GM18873 (cell line): ENCODE measurements around the gene CSNK1G2.

Experiments
- ATAC-seq: cut with Tn5 transposase; IDR thresholded peaks from one replicate; pipeline ENCODE4 v1.9.1; 2021; ENCODE audit warnings: mild to moderate bottlenecking, moderate library complexity, moderate number of reproducible peaks; ENCODE audit not compliant: unreplicated experiment, low FRiP score

The CSNK1G2 gene

GRCh38 chr19:1917926-1918325, 23.0 kb upstream of the CSNK1G2 start:
- ATAC-seq, result no peak

GRCh38 chr19:1918975-1919374, 22.0 kb upstream of the CSNK1G2 start:
- no peak for ATAC-seq

DNA sequence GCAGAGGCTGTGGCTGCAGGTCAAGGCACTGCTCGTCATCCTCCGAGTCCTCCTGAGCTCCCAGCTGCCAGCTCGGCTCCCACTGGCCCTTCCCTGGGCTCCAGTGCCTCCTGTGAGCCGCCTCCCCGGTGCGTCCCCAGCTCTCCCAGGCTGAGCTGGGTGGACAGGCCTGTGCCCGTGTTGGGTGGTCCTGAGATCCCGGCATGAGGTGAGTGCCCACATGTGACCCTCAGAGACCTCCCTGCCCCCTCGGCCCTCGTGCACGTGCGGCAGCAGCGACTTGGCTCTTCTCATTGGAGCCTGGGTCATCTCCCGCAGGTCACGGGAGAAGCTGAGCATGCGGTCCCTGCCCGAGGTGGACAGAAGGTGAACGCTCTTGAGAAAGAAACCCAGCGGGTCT, 20.3 kb upstream of the CSNK1G2 start:
- ATAC-seq, result no peak

GRCh38 chr19:1921326-1921725, 19.6 kb upstream of the CSNK1G2 start:
- no peak for ATAC-seq

DNA sequence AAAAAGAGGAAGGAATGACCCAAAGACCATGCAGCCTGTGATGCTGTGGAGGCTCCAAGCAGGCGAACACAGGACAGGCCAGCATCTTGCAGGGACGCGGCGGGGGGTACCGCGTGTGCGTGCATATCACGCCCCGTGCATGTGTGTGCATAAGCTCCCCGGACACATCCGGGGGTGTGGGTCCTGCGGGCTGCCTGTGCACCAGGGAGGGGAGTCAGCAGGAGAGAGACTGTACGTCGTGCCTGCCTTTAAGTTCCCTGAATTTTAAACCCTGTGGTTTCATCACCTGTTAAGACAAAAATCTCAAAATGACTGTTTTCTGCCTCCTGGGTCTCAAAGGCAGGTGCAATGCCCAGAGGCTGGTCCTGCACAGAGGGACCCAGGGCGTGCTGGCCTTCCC, 19.1 kb upstream of the CSNK1G2 start:
- no peak for ATAC-seq

DNA sequence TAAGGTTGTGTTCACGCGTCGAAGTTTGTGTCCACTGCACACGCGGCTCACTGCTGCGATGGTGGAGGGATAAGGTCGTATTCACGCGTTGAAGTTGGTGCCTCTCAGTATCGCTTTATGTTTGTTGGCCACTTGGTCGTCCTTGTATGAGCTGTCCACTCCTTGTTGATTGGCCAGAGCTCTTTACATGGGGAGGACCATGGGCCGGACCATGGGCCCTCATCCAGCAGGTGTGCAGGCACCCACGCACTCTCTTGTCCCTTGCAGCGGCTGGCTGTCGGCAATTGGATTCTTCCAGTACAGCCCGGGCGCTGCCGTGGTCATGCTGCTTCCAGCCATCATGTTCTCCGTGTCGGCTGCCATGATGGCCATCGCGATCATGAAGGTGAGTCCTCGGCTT, 18.2 kb upstream of the CSNK1G2 start:
- no peak for ATAC-seq

- no peak for ATAC-seq
These were observed 17.7 kb upstream of the CSNK1G2 start for GRCh38 chr19:1923319-1923718.

- no peak for ATAC-seq
These were observed 16.5 kb upstream of the CSNK1G2 start for GRCh38 chr19:1924320-1924961.

DNA sequence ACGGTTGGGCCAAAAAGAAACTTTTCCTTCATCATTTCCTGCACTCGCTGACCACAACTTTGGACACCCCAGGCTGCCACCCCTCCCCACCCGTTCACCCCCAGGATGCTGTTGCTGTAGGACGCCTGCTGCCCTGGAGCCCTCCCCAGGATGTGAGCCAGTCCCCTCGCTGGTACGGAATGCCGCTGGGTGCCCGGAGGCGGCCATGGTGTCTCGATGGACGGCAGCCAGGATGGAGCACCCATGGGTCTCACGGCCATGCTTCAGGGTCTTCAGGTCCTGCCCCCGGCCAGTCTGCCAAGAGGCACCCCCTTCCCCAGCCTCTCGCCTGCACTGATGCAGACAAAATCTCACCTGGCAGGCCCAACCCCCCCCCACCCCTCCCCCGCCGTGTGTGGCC, 15.4 kb upstream of the CSNK1G2 start:
- no peak for ATAC-seq

GRCh38 chr19:1929021-1929742, 11.8 kb upstream of the CSNK1G2 start:
- ATAC-seq, result no peak

GRCh38 chr19:1931445-1931844, 9.5 kb upstream of the CSNK1G2 start:
- no peak for ATAC-seq

DNA sequence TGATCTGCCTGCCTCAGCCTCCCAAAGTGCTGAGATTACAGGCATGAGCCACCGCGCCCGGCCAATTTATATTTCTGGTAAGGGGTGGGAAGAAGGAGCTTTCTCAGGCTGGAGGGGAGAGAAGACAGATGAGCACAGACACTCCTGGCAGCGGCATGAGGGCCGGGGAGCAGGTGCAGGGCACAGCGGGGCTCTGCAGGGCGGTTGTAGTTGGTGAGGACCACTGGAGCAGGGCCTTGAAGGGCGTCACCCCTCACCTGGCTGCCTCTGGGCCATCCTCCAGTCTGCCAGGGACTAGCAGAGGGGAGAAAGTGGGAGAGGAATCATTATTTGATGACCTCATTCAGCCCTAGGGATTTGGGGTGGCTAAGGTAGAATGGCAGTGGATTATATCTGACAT, 8.6 kb upstream of the CSNK1G2 start:
- ATAC-seq, result no peak

- ATAC-seq, result no peak
These were observed 7.7 kb upstream of the CSNK1G2 start for GRCh38 chr19:1933244-1933643.

GRCh38 chr19:1933942-1934341, 7.0 kb upstream of the CSNK1G2 start:
- no peak for ATAC-seq

DNA sequence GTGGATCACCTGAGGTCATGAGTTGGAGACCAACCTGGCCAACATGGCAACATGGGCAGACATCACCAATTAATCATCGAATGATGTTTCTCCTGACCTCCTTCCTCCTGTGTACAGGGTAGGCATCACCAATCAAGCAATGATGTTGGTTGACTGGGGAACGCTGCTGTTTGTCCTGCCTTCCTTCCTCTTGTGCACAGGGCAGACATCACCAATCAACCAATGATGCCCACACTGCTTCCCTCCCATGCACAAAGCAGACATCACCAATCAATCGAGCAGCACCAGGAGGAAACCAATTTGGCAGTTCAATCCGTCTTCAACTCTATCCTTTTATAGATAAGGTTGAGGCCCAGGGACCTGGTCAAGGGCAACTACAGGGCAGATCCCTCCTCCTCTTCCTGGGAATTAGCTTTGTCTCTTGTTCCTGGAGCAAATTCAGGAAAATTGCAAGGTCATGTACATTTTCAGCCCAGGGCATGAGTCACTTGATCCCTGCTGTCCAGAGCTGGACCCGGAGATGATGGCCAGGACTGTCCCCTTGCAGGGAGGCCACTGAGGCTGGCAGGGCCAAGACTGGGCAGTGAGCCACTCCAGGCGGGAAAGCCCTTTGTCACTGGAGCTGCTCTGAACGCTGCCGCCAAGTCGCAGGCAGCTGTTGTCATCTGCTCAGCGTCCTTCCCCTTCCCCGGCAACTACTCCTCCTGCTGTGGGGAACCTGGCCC, 5.3 kb upstream of the CSNK1G2 start:
- no peak for ATAC-seq

DNA sequence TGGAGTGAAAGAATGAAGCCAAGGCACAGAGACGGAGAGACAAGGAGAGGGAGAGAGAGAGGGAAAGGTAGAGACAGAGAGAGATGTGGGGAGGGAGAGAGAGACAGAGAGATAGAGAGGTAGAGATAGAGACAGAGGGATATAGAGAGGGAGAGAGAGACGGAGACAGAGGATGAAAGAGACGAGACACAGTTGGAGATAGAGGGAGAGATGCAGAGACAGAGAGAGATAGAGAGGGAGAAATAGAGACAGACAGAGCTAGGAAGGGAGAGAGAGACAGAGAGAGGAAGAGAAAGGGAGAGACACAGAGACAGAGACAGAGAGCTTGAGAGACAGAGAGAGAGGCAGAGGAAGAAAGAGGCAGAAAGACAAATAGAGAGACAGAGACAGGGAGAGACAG, 4.5 kb upstream of the CSNK1G2 start:
- no peak for ATAC-seq

- no peak for ATAC-seq
These were observed 3.9 kb upstream of the CSNK1G2 start for GRCh38 chr19:1936916-1937610.

DNA sequence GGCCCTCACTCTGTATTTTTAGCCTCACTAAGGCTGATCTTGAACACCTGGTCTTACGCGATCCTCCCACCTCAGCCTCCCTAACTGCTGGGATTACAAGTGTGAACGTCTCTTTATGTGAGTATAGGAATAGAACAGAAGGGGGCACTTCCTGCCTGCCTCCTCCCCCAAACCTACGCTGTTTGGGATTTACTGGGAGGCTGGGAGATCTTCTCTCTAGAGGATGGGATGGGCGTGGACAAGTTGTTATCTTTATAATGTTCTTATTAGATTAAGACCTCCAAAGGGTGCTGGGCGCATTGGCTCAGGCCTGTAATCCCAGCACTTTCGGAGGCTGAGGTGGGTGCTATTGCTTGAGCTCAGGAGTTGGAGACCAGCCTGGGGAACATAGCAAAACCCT, 2.9 kb upstream of the CSNK1G2 start:
- ATAC-seq, result no peak

DNA sequence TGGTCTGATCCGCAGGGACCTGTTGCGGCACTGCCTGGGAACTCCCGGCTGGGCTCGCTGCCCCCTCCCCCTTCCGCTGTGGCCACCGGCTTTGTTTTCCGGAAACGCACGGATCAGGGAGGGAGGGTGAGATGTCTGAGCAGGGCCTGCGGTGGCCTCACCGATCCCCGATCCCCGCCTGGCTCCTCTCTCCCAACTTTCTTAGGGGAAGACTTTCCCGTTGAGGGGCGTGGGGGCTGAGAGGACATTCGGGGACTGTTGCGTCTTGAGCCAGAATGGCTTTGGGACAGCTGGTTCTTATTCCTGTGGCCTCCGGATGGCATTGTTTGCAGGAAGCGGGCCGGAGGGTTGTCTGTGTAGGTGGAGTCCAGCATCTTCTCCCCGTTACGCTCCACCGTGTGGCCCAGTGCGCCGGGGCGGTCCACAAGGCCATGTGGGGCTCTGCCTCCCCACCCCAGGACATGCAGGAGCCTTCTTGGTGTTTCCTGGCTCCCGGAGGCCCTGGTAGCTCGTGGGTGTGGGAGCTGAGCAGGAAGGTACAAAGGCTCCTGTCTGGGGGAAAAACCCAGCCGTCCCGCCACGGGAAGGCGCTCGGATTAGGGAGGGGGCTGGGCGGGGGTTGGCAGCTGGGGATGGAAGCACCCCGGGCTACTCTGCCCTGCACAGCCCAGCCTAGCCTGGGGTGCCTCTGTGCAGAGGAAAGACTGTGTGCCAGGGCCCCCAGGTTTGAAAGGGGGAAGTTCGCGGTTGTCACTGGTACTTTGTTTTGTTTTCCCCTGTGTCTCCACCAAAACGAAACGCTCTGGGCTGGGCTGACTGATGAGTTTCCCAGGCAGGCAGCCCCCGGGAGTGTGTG, 1.3 kb downstream of the CSNK1G2 start:
- ATAC-seq, result no peak

DNA sequence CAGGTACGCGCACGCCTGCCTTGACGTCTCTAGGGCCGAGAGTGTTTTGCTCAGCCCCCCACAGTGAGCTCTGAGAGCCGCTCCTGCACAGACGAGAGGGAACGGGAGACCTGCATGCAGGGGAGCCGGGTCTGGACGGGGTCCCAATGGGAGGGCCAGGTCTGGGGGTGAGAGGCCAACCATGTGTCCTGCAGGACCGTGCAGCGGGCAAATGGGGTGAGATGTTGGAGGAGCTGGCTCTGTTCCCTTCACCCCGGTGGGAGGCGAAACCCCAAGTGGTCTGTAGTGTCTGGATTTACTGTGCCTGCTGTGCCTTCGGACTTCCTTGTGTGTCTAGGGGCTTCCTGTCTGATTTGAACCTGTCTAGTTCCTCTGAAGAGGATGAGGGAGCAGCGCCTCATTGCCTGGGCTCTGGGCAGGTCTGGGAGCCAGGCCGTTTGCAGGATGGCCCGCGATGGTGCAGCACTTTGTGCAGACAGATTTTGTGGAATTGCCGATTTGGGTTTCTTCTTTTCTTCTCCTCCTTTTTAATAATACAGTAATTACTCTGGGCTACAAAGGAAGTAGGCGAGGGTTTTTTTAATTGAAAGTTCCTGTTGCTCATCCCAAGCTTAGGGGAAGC, 2.1 kb downstream of the CSNK1G2 start:
- ATAC-seq, result no peak
